Measurements from ENCODE around the gene PYCR2.
A peak's percentile ranks its signal among the peaks of the same experiment; 100 is the strongest.
"Not testable (repeated sequence)": the region's sequence is repeated elsewhere in the genome, so short reads cannot be mapped to it uniquely, and the experiment has no call there.

PYCR2 gene

DNA sequence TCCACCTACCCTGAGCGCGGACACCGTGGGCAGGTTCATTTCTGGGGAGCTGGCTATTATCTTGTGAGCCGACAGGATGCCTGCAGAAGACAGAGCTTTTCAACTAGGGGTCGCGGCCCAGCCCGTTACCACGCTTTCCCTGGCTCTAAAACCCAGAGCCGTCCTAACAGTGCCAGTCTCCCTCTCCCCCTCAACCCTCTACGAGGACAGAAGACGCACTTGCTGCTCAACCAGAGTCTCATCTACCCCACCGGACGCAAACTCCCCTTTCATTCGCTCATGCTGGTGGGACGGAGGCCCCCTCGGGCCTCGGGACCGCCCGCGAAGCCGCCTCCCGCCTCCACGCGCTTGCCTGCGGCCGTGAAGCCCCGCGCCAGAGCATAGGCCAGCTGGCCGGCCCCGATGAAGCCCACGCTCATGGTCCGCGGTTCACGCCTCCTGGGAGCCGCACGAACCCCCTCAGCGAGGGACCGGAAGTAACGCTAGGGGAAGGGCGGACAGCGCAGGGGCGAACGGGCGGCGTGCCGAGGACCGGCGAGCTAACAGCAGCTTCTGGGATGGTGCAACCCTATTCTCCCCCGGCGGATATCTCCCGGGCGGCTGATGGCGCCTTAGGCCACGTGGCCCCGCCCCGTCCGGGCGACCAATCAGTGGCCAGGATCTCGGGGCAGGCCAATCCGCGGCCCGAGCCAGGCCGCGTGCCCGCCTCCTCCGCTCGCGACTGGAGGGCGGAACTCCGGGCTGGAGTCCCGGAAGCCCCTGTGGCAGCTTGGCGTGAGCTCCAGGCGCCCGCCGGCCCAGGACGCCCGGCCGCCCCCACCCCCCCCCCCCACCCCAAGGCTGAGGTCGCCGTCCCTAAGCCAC, at the start of gene PYCR2:
Gene PYCR2 (minus strand): TSS at position 559 of the 864 bp plus-strand sequence. CDS start 140 bp downstream, at position 419.
- DNase-seq (ENCODE audit: extremely low spot score, insufficient read length, low read depth), result peak; percentile 99
- FAIRE-seq, result peak; percentile 96

DNA sequence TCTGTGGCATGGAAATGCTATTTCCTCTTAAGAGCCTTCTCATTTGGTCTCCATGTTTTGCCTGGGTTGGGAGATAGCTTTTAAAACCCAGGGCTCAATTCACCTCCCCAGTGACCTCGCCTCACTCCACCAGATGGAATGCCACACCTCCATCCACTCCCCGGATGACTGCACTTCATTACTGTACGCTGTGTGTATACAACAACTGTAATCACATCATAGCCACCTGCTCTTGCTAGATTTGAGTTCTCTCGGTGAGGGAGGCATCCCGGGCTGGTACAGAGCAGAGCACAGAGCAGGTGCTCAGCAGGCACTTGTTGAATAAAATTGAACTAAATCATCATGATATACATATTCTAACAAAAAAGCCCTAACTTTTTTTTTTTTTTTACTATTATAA, 49.1 kb upstream of the PYCR2 start:
- FAIRE-seq (no peak), DNase-seq (ENCODE audit: extremely low spot score, insufficient read length, low read depth) (no peak)

DNA sequence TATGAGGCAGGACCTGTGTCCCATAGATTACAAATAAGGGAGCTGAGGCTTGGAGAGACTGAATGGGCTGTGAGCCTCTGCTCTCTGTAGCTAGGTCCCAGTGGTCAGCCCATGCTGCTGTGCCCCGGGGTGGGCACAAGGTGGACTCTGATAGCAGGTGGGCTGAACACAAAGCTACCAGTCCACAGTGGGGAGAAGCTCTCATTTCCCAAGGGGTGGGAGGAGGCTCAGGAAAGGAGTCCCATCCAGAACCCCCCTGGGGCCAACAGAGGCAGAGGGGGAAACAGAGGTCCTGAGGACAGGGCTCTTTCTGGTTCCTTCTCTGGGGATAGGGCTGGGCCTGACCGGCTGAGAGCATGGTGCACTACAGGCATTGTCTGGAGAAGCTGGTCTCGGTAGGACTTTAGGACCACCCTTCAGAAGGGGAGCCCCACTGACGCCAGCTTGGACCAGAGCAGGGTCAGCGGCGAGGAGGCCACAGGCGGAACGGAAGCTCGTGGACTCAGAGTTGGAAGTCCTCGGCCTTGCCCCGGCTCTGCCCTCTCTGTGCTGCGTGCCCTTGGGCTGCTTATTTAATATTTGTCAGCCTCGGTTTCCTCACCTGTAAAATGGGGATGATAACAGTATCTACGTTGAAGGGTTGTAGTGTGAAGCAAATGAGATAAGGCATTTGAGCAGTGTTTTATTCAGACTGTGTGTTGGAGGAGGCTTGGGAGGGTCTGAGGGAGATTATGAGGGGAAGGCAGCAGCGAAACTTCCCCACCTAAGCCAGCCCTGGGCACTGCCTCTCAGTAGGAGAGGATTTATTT, 48.5 kb upstream of the PYCR2 start:
- DNase-seq (ENCODE audit: extremely low spot score, insufficient read length, low read depth), result no peak
- no peak for FAIRE-seq

DNA sequence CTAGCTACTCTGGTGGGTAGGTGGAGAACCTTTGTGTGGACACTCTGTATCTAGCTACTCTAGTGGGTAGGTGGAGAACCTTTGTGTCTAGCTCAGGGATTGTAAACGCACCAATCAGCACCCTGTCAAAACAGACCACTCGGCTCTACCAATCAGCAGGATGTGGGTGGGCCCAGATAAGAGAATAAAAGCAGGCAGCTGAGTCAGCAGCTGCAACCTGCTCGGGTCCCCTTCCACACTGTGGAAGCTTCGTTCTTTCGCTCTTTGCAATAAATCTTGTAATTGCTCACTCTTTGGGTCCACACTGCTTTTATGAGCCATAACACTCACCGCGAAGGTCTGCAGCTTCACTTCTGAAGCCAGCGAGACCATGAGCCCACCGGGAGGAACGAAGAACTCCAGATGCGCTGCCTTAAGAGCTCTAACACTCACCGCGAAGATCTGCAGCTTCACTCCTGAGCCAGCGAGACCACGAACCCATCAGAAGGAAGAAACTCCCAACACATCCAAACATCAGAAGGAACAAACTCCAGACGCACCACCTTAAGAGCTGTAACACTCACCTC, 46.6 kb upstream of the PYCR2 start:
- FAIRE-seq; DNase-seq (ENCODE audit: extremely low spot score, insufficient read length, low read depth): not testable (repeated sequence)

DNA sequence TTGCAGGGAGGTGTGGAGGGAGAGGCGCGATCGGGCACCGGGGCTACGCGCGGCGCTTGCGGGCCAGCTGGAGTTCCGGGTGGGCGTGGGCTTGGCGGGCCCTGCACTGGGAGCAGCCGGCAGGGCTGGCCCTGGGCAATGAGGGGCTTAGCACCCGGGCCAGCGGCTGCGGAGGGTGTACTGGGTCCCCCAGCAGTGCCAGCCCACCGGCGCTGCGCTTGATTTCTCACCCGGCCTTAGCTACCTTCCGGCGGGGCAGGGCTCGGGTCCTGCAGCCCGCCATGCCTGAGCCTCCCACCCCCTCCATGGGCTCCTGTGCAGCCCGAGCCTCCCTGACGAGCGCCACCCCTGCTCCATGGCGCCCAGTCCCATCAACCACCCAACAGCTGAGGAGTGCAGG, 45.7 kb upstream of the PYCR2 start:
- FAIRE-seq, result not testable (repeated sequence)

DNA sequence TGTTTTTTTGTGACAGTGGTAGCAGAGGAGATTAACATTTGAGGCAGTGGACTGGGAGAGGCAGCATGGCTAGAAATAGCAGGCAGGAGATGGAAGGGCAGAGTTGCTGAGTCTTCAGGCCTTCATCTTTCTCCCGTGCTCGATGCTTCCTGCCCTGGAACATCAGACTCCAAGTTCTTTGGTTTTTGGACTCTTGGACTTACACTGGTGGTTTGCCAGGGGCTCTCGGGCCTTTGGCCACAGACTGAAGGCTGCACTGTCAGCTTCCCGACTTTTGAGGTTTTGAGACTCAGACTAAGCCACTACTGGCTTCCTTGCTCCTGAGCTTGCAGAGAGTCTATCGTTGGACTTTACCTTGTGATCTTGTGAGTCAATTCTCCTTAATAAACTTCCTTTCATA, 41.2 kb upstream of the PYCR2 start:
- FAIRE-seq, result no peak
- DNase-seq (ENCODE audit: extremely low spot score, insufficient read length, low read depth), result no peak

More for the DNA sequence above, 45.7 kb upstream of the PYCR2 start:
- not testable (repeated sequence) for DNase-seq (ENCODE audit: extremely low spot score, insufficient read length, low read depth)

DNA sequence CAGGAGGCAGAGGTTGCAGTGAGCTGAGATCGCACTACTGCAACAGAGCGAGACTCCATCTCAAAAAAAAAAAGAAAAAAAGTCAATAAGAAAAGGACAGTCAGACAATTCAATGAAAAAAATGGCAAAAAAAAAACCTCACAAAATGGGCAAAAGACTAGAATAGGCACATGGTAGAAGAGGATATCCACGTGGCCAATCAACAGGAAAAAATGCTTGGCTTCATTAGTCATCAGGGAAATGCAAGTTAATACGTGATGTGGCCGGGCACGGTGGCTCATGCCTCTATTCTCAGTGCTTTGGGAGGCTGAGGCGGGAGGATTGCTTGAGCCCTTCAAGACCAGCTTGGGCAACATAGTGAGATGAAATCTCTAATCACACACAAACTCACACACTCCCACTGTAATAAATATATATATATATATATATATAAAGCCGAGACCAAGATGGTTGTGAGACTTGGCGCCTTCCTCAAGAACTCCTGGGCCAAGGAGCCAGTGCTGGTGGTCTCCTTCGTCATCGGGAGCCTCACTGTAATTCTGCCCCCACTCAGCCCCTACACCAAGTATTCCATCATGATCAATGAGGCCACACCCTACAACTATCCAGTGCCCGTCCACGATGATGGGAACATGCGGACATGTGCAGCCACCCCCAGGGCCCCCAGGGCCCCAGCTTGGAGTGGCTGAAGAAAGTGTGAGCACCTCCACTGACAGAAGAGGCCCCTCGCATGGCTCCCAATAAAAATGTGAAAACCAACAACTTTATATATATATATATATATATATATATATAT, 39.9 kb upstream of the PYCR2 start:
- DNase-seq (ENCODE audit: extremely low spot score, insufficient read length, low read depth) (no peak), FAIRE-seq (no peak)

DNA sequence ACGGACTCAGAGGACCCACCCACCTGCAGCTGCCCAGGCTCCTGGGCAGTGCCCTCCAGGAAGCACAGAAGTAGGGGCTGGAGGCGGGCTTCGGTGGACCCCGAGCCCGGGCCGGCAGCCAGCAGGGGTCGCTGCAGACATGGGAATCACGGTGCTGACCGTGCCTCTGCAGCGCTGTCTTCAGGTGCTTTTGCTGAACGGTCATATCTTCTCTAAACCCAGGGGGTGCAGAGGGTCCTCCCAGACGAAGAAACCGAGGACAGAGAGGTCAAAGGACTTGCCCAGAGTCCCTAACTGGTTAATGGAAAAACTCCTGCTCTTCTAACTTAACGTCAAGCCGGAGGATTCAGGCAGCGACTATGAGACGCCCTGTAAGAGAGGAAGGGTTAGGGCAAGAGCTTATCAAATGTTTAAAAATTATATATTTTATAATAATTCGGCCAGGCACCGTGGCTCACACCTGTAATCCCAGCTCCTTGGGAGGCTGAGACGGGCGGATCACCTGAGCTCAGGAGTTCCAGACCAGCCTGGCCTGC, 38.5 kb upstream of the PYCR2 start:
- DNase-seq (ENCODE audit: extremely low spot score, insufficient read length, low read depth), result peak; percentile 42
- FAIRE-seq, result peak; percentile 75

DNA sequence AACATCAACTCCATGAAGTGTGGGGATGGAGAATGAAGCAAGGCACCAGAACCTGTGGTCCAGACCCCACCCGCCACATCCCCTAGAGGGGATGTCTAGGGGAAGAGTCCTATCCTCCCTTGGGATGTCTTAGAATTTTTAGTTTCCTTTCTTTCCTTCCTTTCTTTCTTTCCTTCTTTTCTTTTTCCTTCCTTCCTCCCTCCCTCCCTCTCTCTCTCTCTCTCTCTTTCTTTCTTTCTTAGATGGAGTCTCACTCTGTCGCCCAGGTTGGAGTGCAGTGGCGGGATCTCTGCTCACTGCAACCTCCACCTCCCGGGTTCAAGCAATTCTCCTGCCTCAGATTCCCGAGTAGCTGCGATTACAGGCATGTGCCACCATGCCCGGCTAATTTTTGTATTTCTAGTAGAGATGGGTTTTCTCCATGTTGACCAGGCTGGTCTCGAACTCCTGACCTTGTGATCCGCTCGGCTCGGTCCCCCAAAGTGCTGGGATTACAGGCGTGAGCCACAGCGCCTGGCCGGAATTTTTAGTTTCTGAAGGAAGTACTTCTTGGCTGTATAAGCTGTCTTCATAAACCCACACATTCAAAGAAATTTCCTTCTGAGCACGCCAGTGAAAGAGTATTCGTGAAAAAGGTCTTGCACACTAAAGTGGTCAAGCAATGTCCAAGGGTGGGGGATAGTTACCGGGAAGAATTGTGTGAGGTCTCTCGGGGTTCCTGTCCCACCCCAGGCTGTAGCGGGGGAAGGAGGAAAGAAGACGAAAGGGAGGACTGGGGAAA, 37.8 kb upstream of the PYCR2 start:
- FAIRE-seq, result no peak
- no peak for DNase-seq (ENCODE audit: extremely low spot score, insufficient read length, low read depth)

DNA sequence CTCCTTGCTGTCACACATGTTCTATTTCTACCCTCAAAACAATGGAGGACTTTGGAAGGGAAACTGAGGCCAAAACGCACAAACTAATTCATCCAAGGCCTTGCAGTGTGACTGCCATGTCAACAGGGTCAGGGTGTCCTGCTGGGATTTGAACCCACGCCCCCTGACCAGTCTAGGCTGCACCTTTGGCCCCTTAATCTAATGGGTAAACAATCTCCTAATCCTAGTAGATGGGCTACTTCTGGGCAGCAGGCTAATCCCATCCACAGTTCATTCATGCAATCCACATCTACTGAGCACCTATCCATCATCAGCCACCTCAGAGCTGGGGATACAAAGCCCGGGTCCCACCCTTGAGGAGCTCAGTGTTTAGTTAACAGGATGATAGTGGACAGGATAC, 34.0 kb upstream of the PYCR2 start:
- FAIRE-seq (no peak), DNase-seq (ENCODE audit: extremely low spot score, insufficient read length, low read depth) (no peak)

DNA sequence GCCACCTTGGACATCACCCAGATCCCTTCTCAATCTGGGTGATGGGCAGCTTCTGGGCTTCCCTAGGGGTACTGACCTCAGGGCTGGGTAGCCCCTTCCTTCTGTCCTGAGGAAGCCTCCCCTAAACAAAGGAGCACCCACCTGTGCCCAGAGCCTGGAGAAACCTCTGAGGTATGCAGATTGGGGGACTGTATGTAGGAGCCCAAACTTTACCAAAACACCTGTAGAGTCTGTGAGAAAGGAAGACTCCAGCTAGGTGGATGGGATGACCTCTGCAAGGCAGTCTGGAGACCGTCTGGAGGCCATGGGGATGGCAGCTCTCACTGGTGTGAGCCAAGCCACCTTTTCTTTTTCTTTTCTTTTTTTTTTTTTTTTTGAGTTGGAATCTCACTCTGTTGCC, 30.7 kb upstream of the PYCR2 start:
- no peak for DNase-seq (ENCODE audit: extremely low spot score, insufficient read length, low read depth)
- FAIRE-seq, result no peak

DNA sequence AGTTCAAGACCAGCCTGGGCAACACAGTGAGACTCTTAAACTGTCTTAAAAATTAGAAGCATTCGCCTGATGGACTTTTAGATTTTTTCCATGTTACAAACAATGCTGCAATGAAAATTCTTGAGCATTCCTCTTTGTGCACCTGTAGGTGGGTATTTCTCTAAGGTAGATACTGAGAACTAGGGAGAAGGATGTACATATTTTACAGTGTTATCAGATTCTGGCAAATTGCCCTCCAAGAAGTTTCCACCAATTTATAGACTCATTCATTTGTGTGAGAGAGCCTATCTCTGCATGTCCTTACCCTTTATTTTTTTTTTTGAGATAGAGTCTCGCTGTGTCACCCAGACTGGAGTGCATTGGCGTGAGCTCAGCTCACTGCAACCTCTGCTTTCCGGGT, 29.3 kb upstream of the PYCR2 start:
- FAIRE-seq (no peak), DNase-seq (ENCODE audit: extremely low spot score, insufficient read length, low read depth) (no peak)

DNA sequence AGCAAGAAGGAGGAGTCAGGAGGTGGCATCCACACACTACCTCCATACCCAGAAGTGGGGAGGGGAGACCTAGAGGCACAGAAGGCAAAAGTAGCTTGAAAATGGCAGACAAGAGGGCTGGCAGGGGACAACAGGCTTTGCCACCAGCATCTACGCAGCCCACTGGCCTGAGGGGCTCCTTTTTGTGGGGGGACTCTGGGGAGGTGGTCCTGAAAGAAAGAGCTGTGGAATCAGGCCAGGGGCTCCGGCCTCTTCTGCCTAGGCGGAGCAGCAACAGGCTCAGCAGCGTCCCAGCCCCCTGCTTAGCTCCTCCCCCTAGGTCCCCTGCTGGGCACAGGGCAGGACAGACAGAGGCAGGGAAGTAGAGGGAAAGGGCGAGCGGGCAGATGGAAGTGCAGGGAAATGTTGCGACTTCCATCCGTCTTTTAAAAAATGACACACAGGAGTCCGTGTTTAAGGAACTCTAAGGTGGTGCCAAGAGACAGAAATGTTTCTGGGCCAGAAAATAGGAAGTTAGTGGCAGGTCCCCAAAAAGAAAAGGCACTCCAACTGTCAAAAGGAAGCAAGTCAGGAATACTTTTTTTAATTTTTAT, 27.0 kb upstream of the PYCR2 start:
- no peak for FAIRE-seq
- no peak for DNase-seq (ENCODE audit: extremely low spot score, insufficient read length, low read depth)

DNA sequence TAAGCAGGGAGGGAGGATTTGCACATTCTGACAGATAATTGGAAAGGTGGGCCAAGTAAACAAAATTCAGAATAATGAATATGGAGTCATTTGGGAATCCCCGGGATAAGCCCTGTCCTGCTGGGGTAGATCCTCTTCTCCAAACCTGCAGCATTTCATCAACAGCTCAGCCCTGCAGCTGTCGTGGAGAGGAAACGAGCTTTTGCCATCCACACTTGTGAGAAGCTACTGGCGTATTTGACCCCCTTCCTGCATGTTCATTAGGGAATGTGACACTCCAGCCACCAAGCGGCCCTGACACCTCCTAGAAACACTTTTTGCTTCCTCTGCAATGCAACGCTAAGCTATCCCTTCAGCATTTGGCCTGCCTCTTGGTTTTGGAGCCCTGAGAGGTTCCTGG, 25.0 kb upstream of the PYCR2 start:
- DNase-seq (ENCODE audit: extremely low spot score, insufficient read length, low read depth) (no peak), FAIRE-seq (no peak)

DNA sequence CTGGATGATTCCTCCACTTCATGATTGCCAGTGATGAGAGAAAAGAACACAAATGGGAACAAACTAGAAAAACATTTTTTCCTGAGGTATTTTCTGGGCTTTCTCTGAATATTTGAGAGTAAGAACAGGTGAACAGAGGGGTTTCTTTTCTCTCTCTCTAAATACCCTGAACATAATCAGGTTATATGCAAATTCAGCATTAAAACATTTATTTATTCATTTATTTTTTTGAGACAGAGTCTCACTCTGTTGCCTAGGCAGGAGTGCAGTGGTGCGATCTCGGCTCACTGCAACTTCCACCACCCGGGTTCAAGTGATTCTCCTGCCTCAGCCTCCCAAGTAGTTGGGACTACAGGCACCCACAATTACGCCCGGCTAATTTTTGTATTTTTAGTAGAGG, 22.8 kb upstream of the PYCR2 start:
- DNase-seq (ENCODE audit: extremely low spot score, insufficient read length, low read depth) (no peak), FAIRE-seq (no peak)

DNA sequence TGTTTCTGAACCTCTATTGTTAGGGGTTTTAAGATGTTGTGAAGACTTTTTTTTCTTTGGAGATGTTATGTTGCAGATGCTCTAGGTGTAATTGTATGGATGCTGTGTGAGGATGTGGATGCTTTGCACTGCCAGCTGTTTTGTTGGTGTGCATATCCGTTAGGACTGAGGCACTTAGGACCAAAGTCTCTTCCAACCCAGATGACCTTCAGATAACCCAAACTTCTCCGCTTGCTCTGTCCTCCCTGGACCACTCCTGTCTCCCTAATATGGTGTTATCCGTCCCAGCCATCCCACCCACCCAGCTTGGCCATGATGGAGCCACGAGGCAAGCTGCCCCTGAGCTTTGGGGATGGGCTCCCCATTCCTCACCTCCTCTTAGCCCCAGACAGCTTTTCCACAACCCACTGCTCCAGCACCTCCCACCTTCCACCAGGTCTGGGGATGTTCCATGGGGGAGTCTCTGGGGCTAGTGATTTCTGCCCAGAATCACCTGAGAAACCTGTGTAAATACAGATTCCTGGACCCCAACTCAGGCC, 22.1 kb upstream of the PYCR2 start:
- no peak for FAIRE-seq

DNA sequence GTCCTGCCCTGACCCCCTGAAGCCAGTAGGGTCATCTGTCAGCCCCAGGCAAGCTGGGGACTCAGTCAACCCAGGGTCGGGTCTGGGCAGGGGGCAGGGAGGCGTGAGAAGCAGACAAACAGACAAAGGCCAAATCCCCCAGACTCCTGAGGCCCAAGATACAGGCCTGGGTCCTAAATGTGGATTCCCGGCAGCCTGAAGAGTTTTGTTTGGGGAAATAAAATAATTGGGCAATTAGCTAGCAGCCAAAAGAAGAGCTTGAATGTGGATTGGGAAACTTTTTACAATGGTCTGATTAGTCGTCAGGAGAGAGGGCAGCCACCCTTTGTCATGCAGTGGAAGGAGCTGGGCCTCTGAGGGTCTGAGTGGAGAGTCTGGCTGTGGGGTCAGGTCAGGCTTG, 21.5 kb upstream of the PYCR2 start:
- FAIRE-seq (no peak), DNase-seq (ENCODE audit: extremely low spot score, insufficient read length, low read depth) (no peak)

More for the DNA sequence above, 22.1 kb upstream of the PYCR2 start:
- DNase-seq (ENCODE audit: extremely low spot score, insufficient read length, low read depth), result no peak

DNA sequence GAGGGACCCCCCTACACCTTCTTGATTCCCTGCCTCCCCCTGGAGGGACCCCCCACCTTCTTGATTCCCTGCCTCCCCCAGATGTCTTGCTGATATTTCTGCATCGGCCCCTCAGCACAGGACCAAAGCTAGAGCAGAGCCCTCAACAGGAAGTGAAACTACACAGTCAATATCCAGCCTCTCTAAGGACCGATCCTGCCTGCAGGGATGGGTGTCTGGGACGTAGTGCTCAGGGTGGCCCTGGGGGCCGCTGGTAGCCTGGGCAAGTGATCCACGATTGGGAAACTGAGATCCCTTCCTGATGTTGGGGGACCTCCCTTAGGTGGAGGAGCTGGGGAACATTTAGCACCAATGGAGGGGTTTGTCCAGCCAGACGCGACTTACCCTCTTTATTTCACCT, 20.9 kb upstream of the PYCR2 start:
- DNase-seq (ENCODE audit: extremely low spot score, insufficient read length, low read depth), result no peak
- peak; percentile 31 for FAIRE-seq

Measured in GM18507 (cell line).